Keratinocyte (primary cell): ENCODE data around the gene SDK1.

Experiments
- EZH2 ChIP-seq: IDR thresholded peaks from one replicate; pipeline ENCODE4 v1.6.1; 2012; ENCODE audit warnings: inconsistent platforms, mild to moderate bottlenecking, low read length, moderate library complexity
- TF ChIP-seq, protein P1 (sequence below), 3 experiments: IDR thresholded peaks in 1 of 3; conservative IDR thresholded peaks in 1 of 3; optimal IDR thresholded peaks in 1 of 3; 2 replicates in 2 of 3; 3 replicates in 1 of 3; pipeline versions ENCODE3 to v1.5.1; 2011; ENCODE audit warnings: low read length in 3 of 3, mild to moderate bottlenecking in 3 of 3, moderate library complexity in 2 of 3, control low read depth in 1 of 3, inconsistent platforms in 1 of 3; ENCODE audit not compliant: insufficient read depth in 2 of 3; ENCODE audit errors: extremely low read depth in 1 of 3

DNA sequence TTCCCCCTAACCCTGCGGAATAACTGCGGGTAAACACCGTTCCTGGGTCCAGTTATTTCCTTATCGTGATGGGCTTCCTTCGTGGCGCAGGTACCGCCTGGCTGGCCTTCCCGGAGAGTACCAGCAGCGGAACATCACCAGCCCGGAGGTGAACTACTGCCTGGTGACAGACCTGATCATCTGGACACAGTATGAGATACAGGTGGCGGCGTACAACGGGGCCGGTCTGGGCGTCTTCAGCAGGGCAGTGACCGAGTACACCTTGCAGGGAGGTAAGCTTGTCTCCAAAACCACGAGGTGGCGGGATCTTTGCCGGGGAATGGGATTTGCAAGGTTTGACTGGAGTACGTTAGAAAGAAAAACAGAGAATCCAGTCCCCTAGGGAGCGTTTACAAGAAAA lies 716.0 kb downstream of the SDK1 start:
- TF ChIP-seq, protein P1, sequence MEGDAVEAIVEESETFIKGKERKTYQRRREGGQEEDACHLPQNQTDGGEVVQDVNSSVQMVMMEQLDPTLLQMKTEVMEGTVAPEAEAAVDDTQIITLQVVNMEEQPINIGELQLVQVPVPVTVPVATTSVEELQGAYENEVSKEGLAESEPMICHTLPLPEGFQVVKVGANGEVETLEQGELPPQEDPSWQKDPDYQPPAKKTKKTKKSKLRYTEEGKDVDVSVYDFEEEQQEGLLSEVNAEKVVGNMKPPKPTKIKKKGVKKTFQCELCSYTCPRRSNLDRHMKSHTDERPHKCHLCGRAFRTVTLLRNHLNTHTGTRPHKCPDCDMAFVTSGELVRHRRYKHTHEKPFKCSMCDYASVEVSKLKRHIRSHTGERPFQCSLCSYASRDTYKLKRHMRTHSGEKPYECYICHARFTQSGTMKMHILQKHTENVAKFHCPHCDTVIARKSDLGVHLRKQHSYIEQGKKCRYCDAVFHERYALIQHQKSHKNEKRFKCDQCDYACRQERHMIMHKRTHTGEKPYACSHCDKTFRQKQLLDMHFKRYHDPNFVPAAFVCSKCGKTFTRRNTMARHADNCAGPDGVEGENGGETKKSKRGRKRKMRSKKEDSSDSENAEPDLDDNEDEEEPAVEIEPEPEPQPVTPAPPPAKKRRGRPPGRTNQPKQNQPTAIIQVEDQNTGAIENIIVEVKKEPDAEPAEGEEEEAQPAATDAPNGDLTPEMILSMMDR (optimal IDR thresholded peaks at IDR 0.05 in 1 of 3, IDR thresholded peaks at IDR 0.05 in 1 of 3, conservative IDR thresholded peaks at IDR 0.05 in 1 of 3; ENCODE audit: extremely low read depth in 1 of 3, insufficient read depth in 2 of 3, low read length in 3 of 3), result no peak
- TF ChIP-seq EZH2, result no peak
